Sigmoid colon (tissue), 4 donors: ENCODE results near the gene CLSTN2.

Experiments
- CTCF ChIP-seq, 4 experiments: fragments of 450-650 bp in 3 of 4; fragments of 200-600 bp in 1 of 4; IDR thresholded peaks; one replicate each; pipeline ENCODE4 v1.5.1; 2016 to 2019; ENCODE audit warnings: antibody characterized with exemption in 4 of 4, mild to moderate bottlenecking in 3 of 4, moderate library complexity in 2 of 4
- EP300 ChIP-seq, 4 donors: sonication (generic); formaldehyde crosslinking; IDR thresholded peaks; one replicate each; pipeline ENCODE4 v1.6.1; 2017; ENCODE audit warnings: antibody characterized with exemption in 4 of 4
- POLR2A ChIP-seq, 2 donors: fragments of 450-650 bp; IDR thresholded peaks; one replicate each; pipeline ENCODE4 v1.6.1; 2016; ENCODE audit warnings: antibody characterized with exemption in 2 of 2, mild to moderate bottlenecking in 2 of 2, moderate library complexity in 2 of 2
- POLR2AphosphoS5 ChIP-seq, 4 donors: sonication (generic); formaldehyde crosslinking; IDR thresholded peaks; one replicate each; pipeline ENCODE4 v1.6.1; 2017; ENCODE audit warnings: antibody characterized with exemption in 4 of 4

GRCh38 chr3:140207541-140207940 lies 272.6 kb downstream of the CLSTN2 start:
- no peak for TF ChIP-seq CTCF (IDR thresholded peaks at IDR 0.05)
- TF ChIP-seq EP300 (IDR thresholded peaks at IDR 0.05): no peak
- no peak for TF ChIP-seq POLR2AphosphoS5 (IDR thresholded peaks at IDR 0.05)
- no peak for TF ChIP-seq POLR2A (IDR thresholded peaks at IDR 0.05)
